Coronary artery (tissue), 2 donors: ENCODE measurements around the gene PAPPA.

ENCODE experiments used
- DNase-seq: peaks from one replicate; pipeline ENCODE4 v3.0.0-alpha.2; 2017; ENCODE audit warnings: low spot score
- H3K27ac ChIP-seq, 2 donors: fragments of 200-600 bp; sonication (generic); one replicate each; pipeline ENCODE4 v1.5.1; 2016 to 2019
- H3K4me3 ChIP-seq: fragments of 200-600 bp; sonication (generic); 2 replicates; pipeline ENCODE4 v1.5.1; 2016; ENCODE audit warnings: mild to moderate bottlenecking, moderate library complexity
- TF ChIP-seq, protein P1 (sequence below): fragments of 200-600 bp; sonication (generic); IDR thresholded peaks from one replicate; pipeline ENCODE4 v1.5.1; 2019; ENCODE audit warnings: antibody characterized with exemption

PAPPA gene

GRCh38 chr9:116151966-116152381, 1.6 kb upstream of the PAPPA start:
- TF ChIP-seq, protein P1, sequence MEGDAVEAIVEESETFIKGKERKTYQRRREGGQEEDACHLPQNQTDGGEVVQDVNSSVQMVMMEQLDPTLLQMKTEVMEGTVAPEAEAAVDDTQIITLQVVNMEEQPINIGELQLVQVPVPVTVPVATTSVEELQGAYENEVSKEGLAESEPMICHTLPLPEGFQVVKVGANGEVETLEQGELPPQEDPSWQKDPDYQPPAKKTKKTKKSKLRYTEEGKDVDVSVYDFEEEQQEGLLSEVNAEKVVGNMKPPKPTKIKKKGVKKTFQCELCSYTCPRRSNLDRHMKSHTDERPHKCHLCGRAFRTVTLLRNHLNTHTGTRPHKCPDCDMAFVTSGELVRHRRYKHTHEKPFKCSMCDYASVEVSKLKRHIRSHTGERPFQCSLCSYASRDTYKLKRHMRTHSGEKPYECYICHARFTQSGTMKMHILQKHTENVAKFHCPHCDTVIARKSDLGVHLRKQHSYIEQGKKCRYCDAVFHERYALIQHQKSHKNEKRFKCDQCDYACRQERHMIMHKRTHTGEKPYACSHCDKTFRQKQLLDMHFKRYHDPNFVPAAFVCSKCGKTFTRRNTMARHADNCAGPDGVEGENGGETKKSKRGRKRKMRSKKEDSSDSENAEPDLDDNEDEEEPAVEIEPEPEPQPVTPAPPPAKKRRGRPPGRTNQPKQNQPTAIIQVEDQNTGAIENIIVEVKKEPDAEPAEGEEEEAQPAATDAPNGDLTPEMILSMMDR, result no peak
- peak overlapping the region; percentile 32 to 66 for H3K27ac ChIP-seq
- no peak overlapping the region for H3K4me3 ChIP-seq
- DNase-seq, result no peak

DNA sequence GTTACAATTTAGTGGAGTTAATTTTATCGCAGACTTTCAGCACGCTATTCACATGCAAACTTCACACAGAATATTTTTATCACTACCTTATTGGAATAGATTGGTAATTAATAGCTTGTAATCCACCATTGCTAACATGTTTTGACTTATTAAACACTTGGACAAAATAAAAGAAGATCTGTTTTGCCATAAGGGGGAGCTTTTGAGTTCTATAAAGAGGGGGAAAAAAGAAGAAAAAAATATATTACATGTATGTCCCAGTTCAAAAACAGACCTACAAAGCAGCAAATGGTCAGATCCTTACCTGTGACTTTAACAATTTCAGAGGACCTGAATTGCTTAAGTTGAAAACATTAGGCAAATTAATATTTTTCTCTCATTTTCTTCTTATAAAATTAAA, 1.2 kb upstream of the PAPPA start:
- peak overlapping the region; percentile 41 to 66 for H3K27ac ChIP-seq
- H3K4me3 ChIP-seq, result no peak overlapping the region
- TF ChIP-seq, protein P1, result no peak
- no peak for DNase-seq

- DNase-seq, result no peak
- H3K27ac ChIP-seq, result peak overlapping the region; percentile 41 to 69
- TF ChIP-seq, protein P1, result no peak
- H3K4me3 ChIP-seq, result peak overlapping the region; percentile 74
Observed at GRCh38 chr9:116152941-116153764, 438 bp upstream of the PAPPA start.

DNA sequence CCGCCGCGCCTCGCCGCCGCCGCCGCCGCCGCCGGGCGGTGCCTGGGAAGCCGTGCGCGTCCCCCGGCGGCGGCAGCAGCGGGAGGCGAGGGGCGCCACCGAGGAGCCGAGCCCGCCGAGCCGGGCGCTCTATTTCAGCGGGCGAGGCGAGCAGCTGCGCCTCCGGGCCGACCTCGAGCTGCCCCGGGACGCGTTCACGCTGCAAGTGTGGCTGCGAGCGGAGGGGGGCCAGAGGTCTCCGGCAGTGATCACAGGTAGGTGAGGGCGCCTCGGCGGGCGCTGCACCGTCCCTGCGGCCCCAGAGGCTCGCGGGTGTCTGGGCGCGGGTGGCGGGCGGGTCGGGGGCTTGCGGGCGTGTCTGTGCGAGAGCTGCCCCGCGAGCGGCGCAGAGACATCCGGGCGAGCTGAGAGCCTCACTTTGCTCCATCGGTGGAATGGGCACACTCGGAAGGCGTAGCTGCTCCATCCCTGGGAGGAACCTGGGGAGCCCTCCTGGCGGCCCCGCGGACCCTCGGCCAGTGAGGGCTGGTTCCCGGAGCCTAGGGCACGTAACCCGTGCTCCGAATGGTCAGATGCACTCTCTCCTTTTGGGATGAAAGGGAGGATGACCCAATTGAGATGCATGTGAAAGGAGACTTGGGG, 864 bp downstream of the PAPPA start:
- TF ChIP-seq, protein P1, result no peak
- H3K4me3 ChIP-seq, result peak overlapping the region; percentile 74
- no peak for DNase-seq
- H3K27ac ChIP-seq, result peak overlapping the region; percentile 79 to 92

GRCh38 chr9:116154976-116155697, 1.5 kb downstream of the PAPPA start:
- TF ChIP-seq, protein P1, result no peak
- H3K27ac ChIP-seq, result peak overlapping the region; percentile 79 to 92
- peak; percentile 76 for DNase-seq
- peak overlapping the region; percentile 74 for H3K4me3 ChIP-seq

- DNase-seq, result no peak
- Histone ChIP-seq H3K4me3 (peak overlapping the region; percentile 74), H3K27ac (peak overlapping the region; percentile 79 to 92)
- TF ChIP-seq, protein P1, result no peak
Observed at GRCh38 chr9:116155698-116156039, 2.1 kb downstream of the PAPPA start.
